ENCODE results near the gene FAM168A.

Gene FAM168A

GRCh38 chr11:73420136-73420535 is 177.8 kb downstream of the FAM168A start:
- no peak for DNase-seq

GRCh38 chr11:73416786-73417185 is 181.1 kb downstream of the FAM168A start:
- no peak for DNase-seq

- DNase-seq, result no peak
Measured at GRCh38 chr11:73415854-73416615, 181.9 kb downstream of the FAM168A start.

- DNase-seq, result no peak
Measured at GRCh38 chr11:73414977-73415651, 182.8 kb downstream of the FAM168A start.

- DNase-seq, result no peak
Measured at GRCh38 chr11:73413256-73413655, 184.7 kb downstream of the FAM168A start.

GRCh38 chr11:73412308-73412707 is 185.6 kb downstream of the FAM168A start:
- DNase-seq, result no peak

GRCh38 chr11:73411031-73411430 is 186.9 kb downstream of the FAM168A start:
- DNase-seq, result no peak

GRCh38 chr11:73410627-73411026 is 187.3 kb downstream of the FAM168A start:
- DNase-seq, result no peak

- DNase-seq, result no peak
Measured at GRCh38 chr11:73409431-73409830, 188.5 kb downstream of the FAM168A start.

- no peak for DNase-seq
Measured at GRCh38 chr11:73406619-73407018, 191.3 kb downstream of the FAM168A start.

- DNase-seq, result no peak
Measured at GRCh38 chr11:73406131-73406530, 191.8 kb downstream of the FAM168A start.

- DNase-seq, result no peak
Measured at GRCh38 chr11:73405146-73405510, 192.8 kb downstream of the FAM168A start.

- DNase-seq, result no peak
Measured at GRCh38 chr11:73404506-73405145, 193.3 kb downstream of the FAM168A start.

GRCh38 chr11:73404048-73404447 is 193.9 kb downstream of the FAM168A start:
- DNase-seq, result no peak

GRCh38 chr11:73403541-73403940 is 194.4 kb downstream of the FAM168A start:
- DNase-seq, result no peak

- no peak for DNase-seq
Measured at GRCh38 chr11:73402834-73403185, 195.1 kb downstream of the FAM168A start.

- no peak for DNase-seq
Measured at GRCh38 chr11:73401924-73402833, 195.7 kb downstream of the FAM168A start.

- no peak for DNase-seq
Measured at GRCh38 chr11:73401217-73401923, 196.5 kb downstream of the FAM168A start.

- DNase-seq, result no peak
Measured at GRCh38 chr11:73400293-73400692, 197.6 kb downstream of the FAM168A start.

- DNase-seq, result no peak
Measured at GRCh38 chr11:73399636-73400035, 198.3 kb downstream of the FAM168A start.

- no peak for DNase-seq
Measured at GRCh38 chr11:73399159-73399590, 198.7 kb downstream of the FAM168A start.

- DNase-seq, result no peak
Measured at GRCh38 chr11:73398721-73399120, 199.2 kb downstream of the FAM168A start.
